Nephron progenitor cell (in vitro differentiated cells): ENCODE data around the gene DOK3.

Source experiments
- DNase-seq: peaks from one replicate; pipeline ENCODE4 v3.0.0; 2021
- H3K27ac Mint-ChIP-seq: 2 replicates; pipeline ENCODE4 v1.8.0; 2021; ENCODE audit warnings: mild to moderate bottlenecking, moderate library complexity, mixed read lengths
- H3K27me3 Mint-ChIP-seq: 2 replicates; pipeline ENCODE4 v1.8.0; 2021; ENCODE audit warnings: mild to moderate bottlenecking, low read depth, mixed read lengths; ENCODE audit not compliant: poor library complexity
- H3K36me3 Mint-ChIP-seq: 2 replicates; pipeline ENCODE4 v1.8.0; 2021; ENCODE audit warnings: low read depth, mixed read lengths
- H3K4me1 Mint-ChIP-seq: 2 replicates; pipeline ENCODE4 v1.8.0; 2021; ENCODE audit warnings: mixed read lengths
- H3K4me3 Mint-ChIP-seq: 2 replicates; pipeline ENCODE4 v1.8.0; 2021; ENCODE audit warnings: mild to moderate bottlenecking, moderate library complexity, mixed read lengths
- H3K9me3 Mint-ChIP-seq: 2 replicates; pipeline ENCODE4 v1.8.0; 2021; ENCODE audit warnings: mild to moderate bottlenecking, moderate library complexity, mixed read lengths
- TF ChIP-seq, protein P1 (sequence below): fragments of 200-600 bp; sonication (generic); IDR thresholded peaks from 2 replicates; pipeline ENCODE4 v1.5.0; 2021; ENCODE audit warnings: antibody characterized with exemption

Gene DOK3

DNA sequence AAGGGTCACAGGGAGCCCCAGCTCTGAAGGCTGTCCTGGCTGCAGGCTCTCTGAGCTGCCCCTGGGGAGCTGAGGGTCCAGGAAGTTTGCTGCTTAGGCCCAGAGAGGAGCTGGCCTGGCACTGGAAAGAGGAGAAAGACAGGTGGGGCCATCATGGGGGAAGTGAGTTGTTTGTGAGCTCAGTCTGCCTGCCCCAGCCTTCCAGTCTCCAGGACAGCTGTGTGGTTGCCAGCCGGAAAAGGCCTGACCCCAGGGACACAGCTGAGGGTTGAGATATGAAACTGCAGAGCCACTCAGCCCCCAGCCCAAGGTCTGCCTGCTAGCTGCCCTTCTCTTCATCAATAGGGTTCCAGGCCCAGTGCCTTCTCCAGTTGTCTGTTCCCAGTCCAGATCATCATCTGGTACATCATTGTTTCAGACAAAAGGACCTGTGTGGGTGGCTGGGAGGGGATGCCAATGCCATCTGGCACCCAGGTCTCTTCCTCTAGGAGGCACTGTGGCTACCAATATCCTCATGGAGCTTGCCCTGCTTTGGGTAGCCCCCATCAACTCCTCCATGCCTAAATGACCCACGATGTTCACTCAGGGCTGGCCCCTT is 11.4 kb upstream of the DOK3 start:
- no peaks in the 10 kb centered on the region for H3K9me3 Mint-ChIP-seq
- peak overlapping the region; percentile 94 for H3K27ac Mint-ChIP-seq
- H3K4me3 Mint-ChIP-seq, result no peak overlapping the region
- H3K27me3 Mint-ChIP-seq, result no peaks in the 10 kb centered on the region
- peaks cover 20% of the 10 kb centered on the region for H3K4me1 Mint-ChIP-seq
- no peak for DNase-seq
- TF ChIP-seq, protein P1, sequence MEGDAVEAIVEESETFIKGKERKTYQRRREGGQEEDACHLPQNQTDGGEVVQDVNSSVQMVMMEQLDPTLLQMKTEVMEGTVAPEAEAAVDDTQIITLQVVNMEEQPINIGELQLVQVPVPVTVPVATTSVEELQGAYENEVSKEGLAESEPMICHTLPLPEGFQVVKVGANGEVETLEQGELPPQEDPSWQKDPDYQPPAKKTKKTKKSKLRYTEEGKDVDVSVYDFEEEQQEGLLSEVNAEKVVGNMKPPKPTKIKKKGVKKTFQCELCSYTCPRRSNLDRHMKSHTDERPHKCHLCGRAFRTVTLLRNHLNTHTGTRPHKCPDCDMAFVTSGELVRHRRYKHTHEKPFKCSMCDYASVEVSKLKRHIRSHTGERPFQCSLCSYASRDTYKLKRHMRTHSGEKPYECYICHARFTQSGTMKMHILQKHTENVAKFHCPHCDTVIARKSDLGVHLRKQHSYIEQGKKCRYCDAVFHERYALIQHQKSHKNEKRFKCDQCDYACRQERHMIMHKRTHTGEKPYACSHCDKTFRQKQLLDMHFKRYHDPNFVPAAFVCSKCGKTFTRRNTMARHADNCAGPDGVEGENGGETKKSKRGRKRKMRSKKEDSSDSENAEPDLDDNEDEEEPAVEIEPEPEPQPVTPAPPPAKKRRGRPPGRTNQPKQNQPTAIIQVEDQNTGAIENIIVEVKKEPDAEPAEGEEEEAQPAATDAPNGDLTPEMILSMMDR, result no peak
- peaks cover 30% of the 10 kb centered on the region for H3K36me3 Mint-ChIP-seq

DNA sequence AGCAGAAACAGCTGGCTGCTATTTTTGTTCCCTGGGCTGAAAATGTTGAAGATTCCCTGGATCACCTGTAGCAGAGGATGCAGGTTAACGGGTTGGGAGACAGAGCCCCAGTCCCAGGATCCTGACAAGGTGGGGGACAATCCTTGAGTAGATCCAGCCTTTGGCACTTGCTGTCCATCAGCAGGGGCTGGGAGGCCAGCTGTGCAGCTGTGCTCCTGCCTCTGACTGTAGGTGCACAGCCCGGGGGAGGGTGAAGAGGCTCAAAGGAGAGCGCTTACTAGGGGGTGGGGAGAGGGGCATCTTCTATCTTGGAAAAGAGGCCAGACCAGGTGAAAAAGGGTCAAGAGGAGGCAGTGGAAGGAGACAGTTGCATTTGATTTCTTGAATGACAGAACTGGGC is 10.6 kb upstream of the DOK3 start:
- H3K36me3 Mint-ChIP-seq, result peaks cover 31% of the 10 kb centered on the region
- H3K9me3 Mint-ChIP-seq, result no peaks in the 10 kb centered on the region
- H3K27me3 Mint-ChIP-seq, result no peaks in the 10 kb centered on the region
- no peak for DNase-seq
- peak overlapping the region; percentile 94 for H3K27ac Mint-ChIP-seq
- H3K4me1 Mint-ChIP-seq, result peaks cover 27% of the 10 kb centered on the region
- H3K4me3 Mint-ChIP-seq, result peak overlapping the region; percentile 8
- TF ChIP-seq, protein P1, result no peak

GRCh38 chr5:177519463-177520235 is 10.0 kb upstream of the DOK3 start:
- Mint-ChIP-seq H3K27me3 (no peaks in the 10 kb centered on the region), H3K36me3 (peaks cover 34% of the 10 kb centered on the region), H3K27ac (no peak overlapping the region), H3K9me3 (no peaks in the 10 kb centered on the region), H3K4me3 (peak overlapping the region; percentile 38), H3K4me1 (peaks cover 30% of the 10 kb centered on the region)
- TF ChIP-seq, protein P1, result no peak
- no peak for DNase-seq

DNA sequence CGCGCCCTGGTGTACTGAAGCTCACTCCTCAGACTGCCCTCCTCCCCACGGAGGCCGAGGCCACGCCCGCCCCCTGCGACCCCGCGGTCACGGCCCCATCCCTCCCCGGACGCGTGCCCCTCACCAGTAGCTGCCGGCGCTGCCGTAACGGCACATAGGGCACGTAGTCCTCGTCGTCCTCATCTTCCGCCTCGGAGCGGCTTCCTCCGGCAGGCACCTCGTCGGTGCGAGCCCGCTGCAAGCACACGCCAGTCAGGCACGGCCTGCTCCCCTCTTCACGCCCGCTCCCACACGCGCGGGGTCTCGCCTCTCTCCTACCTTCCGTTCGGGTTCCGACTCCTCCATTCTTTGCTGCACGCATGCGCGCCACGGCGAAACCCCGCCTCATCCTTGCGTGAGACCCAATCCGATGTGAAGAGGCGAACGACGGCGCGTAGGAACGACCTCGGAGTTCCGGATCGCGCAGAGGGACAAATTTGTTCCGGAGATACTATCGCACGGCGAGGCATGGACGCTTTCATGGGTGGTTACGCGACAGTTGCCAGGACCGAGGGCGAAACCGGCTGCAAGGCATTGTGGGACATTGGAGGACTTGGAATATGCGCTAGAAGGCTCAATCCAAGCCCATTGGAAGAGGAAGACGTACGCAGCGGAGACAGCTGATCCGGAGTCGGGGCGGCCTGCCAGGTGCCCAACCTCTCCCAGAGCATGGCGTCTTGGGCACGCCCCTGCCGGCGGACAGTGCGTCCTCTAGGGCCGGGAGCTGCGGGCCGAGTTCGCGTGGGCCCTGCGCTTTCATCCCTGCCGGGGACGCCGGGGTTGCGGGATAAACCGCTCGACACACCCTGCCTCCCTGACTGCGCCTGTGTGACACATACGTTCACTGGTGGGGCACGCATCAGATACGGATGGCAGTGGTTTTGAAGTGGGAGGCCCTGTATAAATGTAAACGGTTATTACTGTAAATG is 7.3 kb upstream of the DOK3 start, which contains the start of gene DDX41:
Gene DDX41 (minus strand): TSS at position 361 of the 968 bp plus-strand sequence. CDS start 16 bp downstream, at position 345.
- peak; percentile 96 for DNase-seq
- peaks cover 30% of the 10 kb centered on the region for H3K4me1 Mint-ChIP-seq
- peak within 1 kb of the TSS; percentile 93 for H3K27ac Mint-ChIP-seq
- no peaks in the 10 kb centered on the region for H3K9me3 Mint-ChIP-seq
- peaks cover 39% of the 10 kb centered on the region for H3K36me3 Mint-ChIP-seq
- no peaks in the 10 kb centered on the region for H3K27me3 Mint-ChIP-seq
- peak within 1 kb of the TSS; percentile 90 for H3K4me3 Mint-ChIP-seq
- TF ChIP-seq, protein P1, result no peak

GRCh38 chr5:177515580-177515979 is 6.0 kb upstream of the DOK3 start:
- Mint-ChIP-seq H3K36me3 (peaks cover 47% of the 10 kb centered on the region), H3K27me3 (no peaks in the 10 kb centered on the region), H3K9me3 (no peaks in the 10 kb centered on the region), H3K27ac (no peak overlapping the region), H3K4me1 (peaks cover 32% of the 10 kb centered on the region), H3K4me3 (peak overlapping the region; percentile 90)
- DNase-seq, result no peak
- TF ChIP-seq, protein P1, result no peak
